DMS 273 (cell line): ENCODE results near the gene GAB2.
"Not testable (repeated sequence)": the region's sequence is repeated elsewhere in the genome, so short reads cannot be mapped to it uniquely, and the experiment has no call there.

Experiments
- DNase-seq: peaks from one replicate; lab custom pipeline; 2025; ENCODE audit not compliant: unreplicated experiment; lab: John Stamatoyannopoulos, UW

Gene GAB2

GRCh38 chr11:78257654-78258053 is 160.0 kb downstream of the GAB2 start:
- DNase-seq: no peak

- no peak for DNase-seq
Observed at GRCh38 chr11:78256962-78257361, 160.7 kb downstream of the GAB2 start.

GRCh38 chr11:78255919-78256318 is 161.7 kb downstream of the GAB2 start:
- no peak for DNase-seq

- DNase-seq: no peak
Observed at GRCh38 chr11:78254268-78254667, 163.4 kb downstream of the GAB2 start.

- no peak for DNase-seq
Observed at GRCh38 chr11:78253797-78254196, 163.8 kb downstream of the GAB2 start.

- no peak for DNase-seq
Observed at GRCh38 chr11:78251083-78251775, 166.4 kb downstream of the GAB2 start.

GRCh38 chr11:78250099-78250498 is 167.5 kb downstream of the GAB2 start:
- no peak for DNase-seq

GRCh38 chr11:78248903-78249302 is 168.7 kb downstream of the GAB2 start:
- no peak for DNase-seq

- DNase-seq: no peak
Observed at GRCh38 chr11:78248191-78248590, 169.4 kb downstream of the GAB2 start.

GRCh38 chr11:78244546-78245255 is 172.9 kb downstream of the GAB2 start:
- DNase-seq: peak; percentile 80

GRCh38 chr11:78244080-78244479 is 173.5 kb downstream of the GAB2 start:
- DNase-seq: peak; percentile 61

GRCh38 chr11:78241475-78241874 is 176.1 kb downstream of the GAB2 start:
- DNase-seq: no peak

- DNase-seq: no peak
Observed at GRCh38 chr11:78239781-78240180, 177.8 kb downstream of the GAB2 start.

GRCh38 chr11:78237293-78238046 is 180.2 kb downstream of the GAB2 start:
- DNase-seq: no peak

- no peak for DNase-seq
Observed at GRCh38 chr11:78234006-78234405, 183.6 kb downstream of the GAB2 start.

GRCh38 chr11:78233046-78233445 is 184.6 kb downstream of the GAB2 start:
- not testable (repeated sequence) for DNase-seq

GRCh38 chr11:78231962-78232501 is 185.6 kb downstream of the GAB2 start:
- DNase-seq: peak; percentile 4

GRCh38 chr11:78230161-78230877 is 187.3 kb downstream of the GAB2 start:
- DNase-seq: peak; percentile 48

- DNase-seq: no peak
Observed at GRCh38 chr11:78229106-78229505, 188.5 kb downstream of the GAB2 start.

- DNase-seq: peak; percentile 74
Observed at GRCh38 chr11:78228467-78228866, 189.2 kb downstream of the GAB2 start.

GRCh38 chr11:78227921-78228320 is 189.7 kb downstream of the GAB2 start:
- no peak for DNase-seq
